Epithelial cell of esophagus (primary cell): ENCODE results near the gene MT1A.

Experiments
- DNase-seq: peaks from one replicate; pipeline ENCODE4 v3.0.0; 2010; ENCODE audit warnings: low read depth
- H3K4me3 ChIP-seq: 2 replicates; pipeline ENCODE4 v1.5.1; 2011; ENCODE audit warnings: mild to moderate bottlenecking, low read length, control low read depth
- TF ChIP-seq, protein P1 (sequence below): IDR thresholded peaks from 2 replicates; pipeline ENCODE4 v1.5.1; 2011; ENCODE audit warnings: low read depth, mild to moderate bottlenecking, low read length, control low read depth, inconsistent platforms; ENCODE audit not compliant: insufficient read depth; ENCODE audit errors: missing control alignments

Gene MT1A

DNA sequence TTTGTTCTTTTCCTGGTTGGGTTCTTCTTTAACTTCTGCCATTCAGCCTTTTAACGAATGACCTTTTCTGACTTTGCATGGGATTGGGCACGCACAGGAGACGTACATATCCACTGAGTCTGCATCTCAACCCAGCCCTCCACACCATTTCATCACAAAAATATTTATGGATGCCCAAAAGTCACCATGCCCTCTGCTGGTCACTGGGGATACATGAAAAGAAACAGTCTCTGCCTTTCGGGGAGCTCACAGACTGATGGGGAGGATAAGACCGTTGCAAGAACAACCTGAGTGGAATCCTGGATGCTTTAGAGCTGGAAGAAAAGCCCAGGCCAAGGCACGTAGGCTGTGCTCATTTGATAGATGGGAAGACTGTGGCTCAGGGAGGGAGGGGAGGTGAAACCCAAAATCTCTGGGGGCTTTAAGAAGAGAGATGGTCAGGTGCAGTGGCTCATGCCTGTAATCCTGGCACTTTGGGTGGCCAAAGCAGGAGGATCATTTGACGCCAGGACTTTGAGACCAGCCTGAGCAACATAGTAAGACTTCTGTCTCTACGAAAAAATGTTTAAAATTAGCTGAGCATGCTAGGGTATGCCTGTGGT is 38.0 kb upstream of the MT1A start:
- H3K4me3 ChIP-seq, result no peak overlapping the region
- TF ChIP-seq, protein P1, sequence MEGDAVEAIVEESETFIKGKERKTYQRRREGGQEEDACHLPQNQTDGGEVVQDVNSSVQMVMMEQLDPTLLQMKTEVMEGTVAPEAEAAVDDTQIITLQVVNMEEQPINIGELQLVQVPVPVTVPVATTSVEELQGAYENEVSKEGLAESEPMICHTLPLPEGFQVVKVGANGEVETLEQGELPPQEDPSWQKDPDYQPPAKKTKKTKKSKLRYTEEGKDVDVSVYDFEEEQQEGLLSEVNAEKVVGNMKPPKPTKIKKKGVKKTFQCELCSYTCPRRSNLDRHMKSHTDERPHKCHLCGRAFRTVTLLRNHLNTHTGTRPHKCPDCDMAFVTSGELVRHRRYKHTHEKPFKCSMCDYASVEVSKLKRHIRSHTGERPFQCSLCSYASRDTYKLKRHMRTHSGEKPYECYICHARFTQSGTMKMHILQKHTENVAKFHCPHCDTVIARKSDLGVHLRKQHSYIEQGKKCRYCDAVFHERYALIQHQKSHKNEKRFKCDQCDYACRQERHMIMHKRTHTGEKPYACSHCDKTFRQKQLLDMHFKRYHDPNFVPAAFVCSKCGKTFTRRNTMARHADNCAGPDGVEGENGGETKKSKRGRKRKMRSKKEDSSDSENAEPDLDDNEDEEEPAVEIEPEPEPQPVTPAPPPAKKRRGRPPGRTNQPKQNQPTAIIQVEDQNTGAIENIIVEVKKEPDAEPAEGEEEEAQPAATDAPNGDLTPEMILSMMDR, result peak; percentile 75
- peak; percentile 72 for DNase-seq

DNA sequence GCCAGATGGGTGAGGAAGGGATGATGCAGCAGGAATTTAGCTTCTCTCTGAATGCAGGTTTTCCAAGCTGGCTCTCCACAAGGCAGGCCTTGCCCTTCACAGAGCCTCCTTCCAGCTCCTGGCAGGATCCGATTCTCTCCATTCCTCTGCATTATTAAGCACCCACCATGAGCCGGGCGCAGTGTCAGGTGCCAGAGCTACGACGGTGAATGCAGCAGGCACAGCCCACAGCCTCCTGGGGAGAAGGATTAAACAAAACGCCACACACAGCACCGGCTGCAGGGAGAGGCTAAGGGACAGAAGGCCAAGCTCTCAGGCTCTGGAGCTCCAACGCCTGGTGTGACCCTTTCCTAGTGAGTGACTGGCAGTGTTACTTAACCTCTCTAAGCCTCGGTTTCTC is 37.1 kb upstream of the MT1A start:
- TF ChIP-seq, protein P1, result no peak
- no peak overlapping the region for H3K4me3 ChIP-seq
- no peak for DNase-seq

- TF ChIP-seq, protein P1, result peak; percentile 57
- no peak overlapping the region for H3K4me3 ChIP-seq
- peak; percentile 52 for DNase-seq
Observed at GRCh38 chr16:56603589-56603988, 34.9 kb upstream of the MT1A start.

DNA sequence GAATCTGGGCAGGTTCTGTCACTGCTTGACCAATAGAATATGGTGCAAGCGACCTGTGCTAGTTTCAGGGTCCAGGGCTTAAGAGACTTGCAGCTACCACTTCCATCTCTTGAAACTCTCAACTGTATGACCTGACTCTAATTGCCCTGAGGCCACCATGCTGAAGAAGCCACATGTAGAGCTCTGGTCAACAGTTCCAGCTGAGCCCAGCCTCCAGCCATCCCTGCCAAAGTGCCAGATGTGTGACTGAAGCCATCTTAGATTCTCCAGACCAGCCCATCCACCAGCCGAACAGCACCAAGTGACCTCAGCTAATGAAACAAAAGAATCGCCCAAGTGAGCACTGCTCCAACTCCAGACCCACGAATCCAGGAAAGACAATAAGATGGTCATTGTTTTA is 33.5 kb upstream of the MT1A start:
- TF ChIP-seq, protein P1, result no peak
- H3K4me3 ChIP-seq, result no peak overlapping the region
- DNase-seq, result no peak

DNA sequence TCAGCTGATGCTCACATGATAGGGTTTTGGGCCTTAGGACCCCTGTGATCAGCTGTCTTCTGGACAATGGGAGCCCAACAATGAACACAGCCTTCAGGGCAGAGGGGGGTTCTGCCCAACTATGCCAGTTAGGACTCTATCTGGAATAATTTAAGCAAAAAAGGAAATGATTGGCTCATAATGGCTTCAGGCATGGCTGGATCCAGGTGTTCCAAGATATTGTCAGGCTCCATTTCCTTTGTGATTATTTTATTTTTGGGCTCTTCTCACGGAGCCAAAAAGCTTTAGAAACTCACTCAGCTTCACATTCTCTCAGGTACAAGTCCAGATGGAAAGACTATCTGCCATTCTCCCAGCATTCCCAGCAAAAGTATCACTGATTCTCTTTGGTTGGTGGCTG is 33.0 kb upstream of the MT1A start:
- TF ChIP-seq, protein P1, result no peak
- H3K4me3 ChIP-seq, result no peak overlapping the region
- no peak for DNase-seq

DNA sequence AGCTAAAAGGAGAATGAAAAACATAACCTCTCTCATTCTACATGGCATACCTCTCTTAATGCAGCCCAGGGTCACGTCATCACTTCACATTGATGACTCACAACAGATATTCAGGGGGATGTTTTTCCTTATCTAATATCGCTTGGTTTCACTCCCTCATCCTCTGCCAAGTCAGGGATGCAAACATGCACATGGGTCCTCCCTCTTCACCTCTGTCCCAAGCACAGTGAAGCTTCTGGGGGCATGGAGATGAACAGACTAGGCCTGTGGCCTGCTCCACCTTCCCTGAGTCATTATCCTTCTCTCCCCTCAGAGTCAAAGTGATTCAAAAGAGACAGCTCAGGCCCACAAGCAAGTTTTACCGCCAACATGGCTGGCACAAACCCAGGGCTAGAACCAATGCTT is 32.4 kb upstream of the MT1A start:
- TF ChIP-seq, protein P1, result no peak
- DNase-seq, result peak; percentile 80
- no peak overlapping the region for H3K4me3 ChIP-seq

DNA sequence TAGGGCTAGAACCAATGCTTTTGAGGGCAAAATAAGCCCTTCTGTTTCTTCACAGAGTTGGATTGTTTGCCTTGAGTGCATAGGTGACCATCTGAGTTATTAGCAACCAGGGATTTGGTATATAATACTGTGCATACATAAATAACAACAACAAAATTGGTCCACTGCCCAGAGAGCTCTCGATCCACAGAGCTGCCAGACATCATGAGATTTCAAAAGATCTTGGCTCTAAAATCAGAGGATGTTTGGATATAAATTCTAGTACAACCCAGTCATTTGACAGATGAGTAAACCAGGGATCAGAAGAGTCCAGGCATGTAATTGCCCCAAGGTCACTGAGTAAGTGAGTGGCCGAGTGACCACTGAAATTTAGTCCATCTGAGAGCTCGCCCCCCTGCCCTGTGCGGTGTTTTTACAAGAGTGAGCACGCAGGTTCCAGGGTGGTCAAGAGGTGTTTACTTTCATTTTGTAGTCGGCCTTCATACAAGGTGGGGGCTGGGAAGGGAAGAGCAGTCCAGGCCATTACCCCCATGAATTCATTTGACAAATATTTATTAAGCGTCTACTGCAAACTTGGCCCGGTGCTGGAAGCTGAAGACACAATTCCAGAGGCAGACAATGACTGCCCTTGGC is 31.9 kb upstream of the MT1A start:
- H3K4me3 ChIP-seq, result peak overlapping the region; percentile 14
- DNase-seq, result peak; percentile 74
- TF ChIP-seq, protein P1, result no peak
